Anterior cingulate cortex (tissue), 58 donors: Measurements from ENCODE around the gene FAM229A.
A peak's percentile ranks its signal among the peaks of the same experiment; 100 is the strongest.
"Not testable (repeated sequence)": the region's sequence is repeated elsewhere in the genome, so short reads cannot be mapped to it uniquely, and the experiment has no call there.

Source experiments
- DNase-seq, 58 donors: peaks; one replicate each; lab custom pipeline; 2025; lab: John Stamatoyannopoulos, UW

The FAM229A gene

GRCh38 chr1:32380057-32380456, 17.8 kb upstream of the FAM229A start:
- no peak for DNase-seq

GRCh38 chr1:32377541-32378220, 15.4 kb upstream of the FAM229A start:
- peak in 1 of 58 donors; percentile 9 for DNase-seq

GRCh38 chr1:32376199-32376598, 13.9 kb upstream of the FAM229A start:
- no peak for DNase-seq

GRCh38 chr1:32373996-32374592, 11.8 kb upstream of the FAM229A start:
- no peak for DNase-seq

GRCh38 chr1:32372149-32372756, 10.0 kb upstream of the FAM229A start:
- DNase-seq: no peak

- no peak for DNase-seq
These were observed 5.8 kb upstream of the FAM229A start for GRCh38 chr1:32367912-32368635.

- DNase-seq: no peak
These were observed 3.2 kb upstream of the FAM229A start for GRCh38 chr1:32365445-32365844.

GRCh38 chr1:32364836-32365235, 2.6 kb upstream of the FAM229A start:
- DNase-seq: no peak

- no peak for DNase-seq
These were observed 1.4 kb upstream of the FAM229A start for GRCh38 chr1:32363713-32364112.

GRCh38 chr1:32361674-32362473, 411 bp downstream of the FAM229A start:
- peak in 50 of 58 donors; percentile 22 to 77 (median 52) for DNase-seq

- peak in 14 of 58 donors; percentile 12 to 54 (median 36) for DNase-seq
These were observed 994 bp downstream of the FAM229A start for GRCh38 chr1:32361308-32361673.

GRCh38 chr1:32358435-32358834, 3.9 kb downstream of the FAM229A start:
- no peak for DNase-seq

GRCh38 chr1:32357614-32358013, 4.7 kb downstream of the FAM229A start:
- DNase-seq: no peak

- no peak for DNase-seq
These were observed 5.8 kb downstream of the FAM229A start for GRCh38 chr1:32356478-32356877.

GRCh38 chr1:32355778-32356177, 6.5 kb downstream of the FAM229A start:
- not testable (repeated sequence) for DNase-seq

- DNase-seq: no peak
These were observed 8.3 kb downstream of the FAM229A start for GRCh38 chr1:32353886-32354570.

- no peak for DNase-seq
These were observed 8.9 kb downstream of the FAM229A start for GRCh38 chr1:32353431-32353830.

- DNase-seq: no peak
These were observed 9.4 kb downstream of the FAM229A start for GRCh38 chr1:32352831-32353383.

GRCh38 chr1:32352239-32352745, 10.0 kb downstream of the FAM229A start:
- peak in 2 of 58 donors; percentile 65 to 67 for DNase-seq
